ENCODE measurements around the gene ADORA2B.

Gene ADORA2B

DNA sequence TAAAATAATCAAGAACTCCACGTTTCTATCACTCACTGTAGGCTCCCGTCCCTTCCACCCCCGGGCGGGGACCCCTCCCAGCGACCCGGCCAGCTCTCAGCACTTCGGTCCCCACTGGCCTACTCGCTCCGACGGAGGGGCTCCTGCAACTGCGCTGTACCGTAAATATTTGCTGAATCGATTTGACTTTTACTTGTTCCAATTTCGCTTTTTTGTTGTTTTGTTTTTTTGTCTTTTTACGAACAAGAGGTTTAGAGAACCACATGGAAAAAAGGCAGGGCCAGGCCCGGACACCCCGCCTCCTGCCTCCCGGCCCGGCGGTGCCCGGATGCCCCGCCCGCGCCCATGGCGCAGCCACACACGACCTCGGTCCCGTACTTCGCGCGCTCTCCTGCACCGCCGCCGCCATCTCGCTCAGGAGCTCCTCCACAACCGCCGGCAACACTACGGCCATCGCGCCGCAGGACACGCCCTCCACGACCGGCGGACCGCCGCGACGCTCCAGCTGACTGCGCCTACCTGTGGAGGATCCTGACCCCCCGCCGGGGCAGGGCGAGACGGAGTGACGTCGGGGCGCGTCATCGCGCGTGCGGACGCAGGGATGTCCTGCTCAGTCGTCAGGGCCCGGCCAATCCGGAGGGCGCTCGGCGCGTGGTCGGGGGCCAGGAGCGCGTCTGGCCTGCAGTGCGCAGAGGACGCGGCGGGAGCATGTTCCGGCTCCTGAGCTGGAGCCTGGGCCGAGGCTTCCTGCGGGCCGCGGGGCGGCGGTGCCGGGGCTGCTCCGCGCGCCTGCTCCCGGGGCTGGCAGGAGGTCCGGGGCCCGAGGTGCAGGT lies 54.4 kb downstream of the ADORA2B start, which contains the start of the genes TTC19 and ZSWIM7:
Gene TTC19 (plus strand): TSS at position 684 of the 833 bp plus-strand sequence. CDS start 25 bp downstream, at position 709.
Gene ZSWIM7 (minus strand): TSS at position 564 of the 833 bp plus-strand sequence. CDS start 110 bp downstream, at position 454.
- TF ChIP-seq FOXM1 (IDR thresholded peaks at IDR 0.05; ENCODE audit: borderline replicate concordance, low read depth) (peak; percentile 53; the same call in 1 of the 2 replicates), CEBPB (IDR thresholded peaks at IDR 0.05) (no peak), RAD21 (IDR thresholded peaks at IDR 0.05; ENCODE audit: low read depth) (no peak), CREB1 (IDR thresholded peaks at IDR 0.05; ENCODE audit: low read depth) (peak; percentile 98), TAF1 (IDR thresholded peaks at IDR 0.05; ENCODE audit: low read depth) (peak; percentile 93), YY1 (IDR thresholded peaks at IDR 0.05; ENCODE audit: low read depth) (peak; percentile 89), TEAD4 (IDR thresholded peaks at IDR 0.05) (peak; percentile 55), TCF12 (IDR thresholded peaks at IDR 0.05; ENCODE audit: low read depth) (no peak; the same call in 1 of the 2 replicates), EP300 (IDR thresholded peaks at IDR 0.05; ENCODE audit: borderline replicate concordance) (peak; percentile 55; the same call in 1 of the 2 replicates), ZBTB7A (IDR thresholded peaks at IDR 0.05; ENCODE audit: low read depth) (0 out of 2 replicates have a peak, but pooled peaks have one; percentile 46), EGR1 (IDR thresholded peaks at IDR 0.05) (no peak), NFIC (IDR thresholded peaks at IDR 0.05) (no peak)
- TF ChIP-seq, protein P1, sequence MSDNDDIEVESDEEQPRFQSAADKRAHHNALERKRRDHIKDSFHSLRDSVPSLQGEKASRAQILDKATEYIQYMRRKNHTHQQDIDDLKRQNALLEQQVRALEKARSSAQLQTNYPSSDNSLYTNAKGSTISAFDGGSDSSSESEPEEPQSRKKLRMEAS (IDR thresholded peaks at IDR 0.05): peak; percentile 93
- TF ChIP-seq, protein P2, sequence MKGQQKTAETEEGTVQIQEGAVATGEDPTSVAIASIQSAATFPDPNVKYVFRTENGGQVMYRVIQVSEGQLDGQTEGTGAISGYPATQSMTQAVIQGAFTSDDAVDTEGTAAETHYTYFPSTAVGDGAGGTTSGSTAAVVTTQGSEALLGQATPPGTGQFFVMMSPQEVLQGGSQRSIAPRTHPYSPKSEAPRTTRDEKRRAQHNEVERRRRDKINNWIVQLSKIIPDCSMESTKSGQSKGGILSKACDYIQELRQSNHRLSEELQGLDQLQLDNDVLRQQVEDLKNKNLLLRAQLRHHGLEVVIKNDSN (IDR thresholded peaks at IDR 0.05): peak; percentile 54; the same call in 1 of the 2 replicates
- TF ChIP-seq, protein P3, sequence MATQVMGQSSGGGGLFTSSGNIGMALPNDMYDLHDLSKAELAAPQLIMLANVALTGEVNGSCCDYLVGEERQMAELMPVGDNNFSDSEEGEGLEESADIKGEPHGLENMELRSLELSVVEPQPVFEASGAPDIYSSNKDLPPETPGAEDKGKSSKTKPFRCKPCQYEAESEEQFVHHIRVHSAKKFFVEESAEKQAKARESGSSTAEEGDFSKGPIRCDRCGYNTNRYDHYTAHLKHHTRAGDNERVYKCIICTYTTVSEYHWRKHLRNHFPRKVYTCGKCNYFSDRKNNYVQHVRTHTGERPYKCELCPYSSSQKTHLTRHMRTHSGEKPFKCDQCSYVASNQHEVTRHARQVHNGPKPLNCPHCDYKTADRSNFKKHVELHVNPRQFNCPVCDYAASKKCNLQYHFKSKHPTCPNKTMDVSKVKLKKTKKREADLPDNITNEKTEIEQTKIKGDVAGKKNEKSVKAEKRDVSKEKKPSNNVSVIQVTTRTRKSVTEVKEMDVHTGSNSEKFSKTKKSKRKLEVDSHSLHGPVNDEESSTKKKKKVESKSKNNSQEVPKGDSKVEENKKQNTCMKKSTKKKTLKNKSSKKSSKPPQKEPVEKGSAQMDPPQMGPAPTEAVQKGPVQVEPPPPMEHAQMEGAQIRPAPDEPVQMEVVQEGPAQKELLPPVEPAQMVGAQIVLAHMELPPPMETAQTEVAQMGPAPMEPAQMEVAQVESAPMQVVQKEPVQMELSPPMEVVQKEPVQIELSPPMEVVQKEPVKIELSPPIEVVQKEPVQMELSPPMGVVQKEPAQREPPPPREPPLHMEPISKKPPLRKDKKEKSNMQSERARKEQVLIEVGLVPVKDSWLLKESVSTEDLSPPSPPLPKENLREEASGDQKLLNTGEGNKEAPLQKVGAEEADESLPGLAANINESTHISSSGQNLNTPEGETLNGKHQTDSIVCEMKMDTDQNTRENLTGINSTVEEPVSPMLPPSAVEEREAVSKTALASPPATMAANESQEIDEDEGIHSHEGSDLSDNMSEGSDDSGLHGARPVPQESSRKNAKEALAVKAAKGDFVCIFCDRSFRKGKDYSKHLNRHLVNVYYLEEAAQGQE (IDR thresholded peaks at IDR 0.05; ENCODE audit: low read depth): no peak; the same call in 1 of the 2 replicates

DNA sequence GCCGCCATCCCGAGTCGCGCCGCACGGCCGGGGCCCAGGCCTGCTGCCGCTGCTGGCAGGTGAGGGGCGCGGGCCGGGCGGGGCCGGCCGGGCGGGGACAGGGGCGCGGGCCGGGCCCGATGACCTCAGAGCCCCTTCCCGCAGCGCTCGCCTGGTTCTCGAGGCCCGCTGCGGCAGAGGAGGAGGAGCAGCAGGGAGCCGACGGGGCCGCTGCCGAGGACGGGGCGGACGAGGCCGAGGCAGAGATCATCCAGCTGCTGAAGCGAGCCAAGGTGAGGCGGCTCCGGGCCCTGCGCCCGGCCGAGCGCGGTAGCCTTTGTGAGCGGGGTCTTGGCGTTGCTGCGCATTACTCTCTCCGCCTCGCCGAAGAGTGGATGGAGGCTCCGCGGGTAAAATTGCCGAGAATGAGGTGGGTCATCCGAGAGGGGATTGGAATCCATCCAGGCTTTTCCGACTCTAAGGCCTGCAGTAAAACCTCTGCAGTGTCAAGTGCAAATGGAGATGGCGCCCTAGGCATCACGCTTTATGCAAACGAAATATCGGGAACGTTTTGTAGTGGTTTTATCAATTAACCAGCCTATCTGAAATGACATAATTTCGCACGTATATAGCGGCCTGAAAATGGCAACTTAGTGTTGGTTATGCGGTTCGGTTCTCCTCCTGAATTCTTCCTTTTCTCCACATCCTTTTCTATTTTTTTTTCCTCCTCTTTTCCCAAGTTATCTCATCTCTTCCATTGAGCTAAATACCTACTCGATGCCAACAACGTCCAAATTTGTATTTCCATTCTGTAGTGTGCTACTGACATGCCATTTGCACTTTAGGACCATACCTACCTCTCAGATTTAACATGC lies 55.3 kb downstream of the ADORA2B start:
- no peak for TF ChIP-seq EGR1 (IDR thresholded peaks at IDR 0.05)
- TF ChIP-seq TAF1 (IDR thresholded peaks at IDR 0.05; ENCODE audit: low read depth): no peak

DNA sequence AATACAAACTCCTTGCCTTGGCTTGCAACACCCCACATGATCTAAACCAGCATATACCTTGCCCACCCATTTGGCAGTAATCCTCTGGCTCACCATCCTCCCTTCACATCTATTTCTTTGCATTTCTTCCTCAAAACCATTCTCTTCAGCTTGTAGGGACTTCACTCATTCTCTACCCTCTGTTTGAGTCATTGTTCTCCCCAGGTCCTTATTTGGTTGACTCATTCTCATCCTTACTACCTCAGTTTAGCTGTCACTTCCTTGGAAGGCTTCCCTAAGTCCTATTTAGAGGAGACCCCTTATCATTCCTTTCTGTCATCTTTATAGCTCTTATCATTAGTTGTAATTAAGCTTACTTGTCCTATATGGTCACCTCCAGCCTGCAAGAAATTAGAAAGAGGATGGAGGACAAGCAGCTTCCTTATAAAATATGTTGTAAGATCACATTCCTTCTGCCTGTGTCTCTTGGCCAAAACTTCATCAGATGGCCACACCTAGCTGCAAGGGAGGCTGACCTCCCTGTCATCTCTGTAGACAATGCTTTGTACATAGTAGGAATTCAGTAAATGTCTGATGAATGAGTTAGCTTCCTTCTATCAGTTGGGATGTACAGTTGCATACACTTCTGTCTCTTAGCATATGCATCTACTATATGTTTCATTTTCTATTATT lies 56.4 kb downstream of the ADORA2B start:
- TF ChIP-seq EP300 (IDR thresholded peaks at IDR 0.05; ENCODE audit: borderline replicate concordance) (no peak), ZBTB7A (IDR thresholded peaks at IDR 0.05; ENCODE audit: low read depth) (no peak), FOXM1 (IDR thresholded peaks at IDR 0.05; ENCODE audit: borderline replicate concordance, low read depth) (no peak), CEBPB (IDR thresholded peaks at IDR 0.05) (no peak), NFIC (IDR thresholded peaks at IDR 0.05) (no peak), TEAD4 (IDR thresholded peaks at IDR 0.05) (no peak), YY1 (IDR thresholded peaks at IDR 0.05; ENCODE audit: low read depth) (no peak), TCF12 (IDR thresholded peaks at IDR 0.05; ENCODE audit: low read depth) (no peak), EGR1 (IDR thresholded peaks at IDR 0.05) (no peak), CREB1 (IDR thresholded peaks at IDR 0.05; ENCODE audit: low read depth) (no peak), RAD21 (IDR thresholded peaks at IDR 0.05; ENCODE audit: low read depth) (no peak), TAF1 (IDR thresholded peaks at IDR 0.05; ENCODE audit: low read depth) (no peak)
- TF ChIP-seq, protein P1 (IDR thresholded peaks at IDR 0.05): no peak
- TF ChIP-seq, protein P2 (IDR thresholded peaks at IDR 0.05): no peak
- TF ChIP-seq, protein P3 (IDR thresholded peaks at IDR 0.05; ENCODE audit: low read depth): no peak

DNA sequence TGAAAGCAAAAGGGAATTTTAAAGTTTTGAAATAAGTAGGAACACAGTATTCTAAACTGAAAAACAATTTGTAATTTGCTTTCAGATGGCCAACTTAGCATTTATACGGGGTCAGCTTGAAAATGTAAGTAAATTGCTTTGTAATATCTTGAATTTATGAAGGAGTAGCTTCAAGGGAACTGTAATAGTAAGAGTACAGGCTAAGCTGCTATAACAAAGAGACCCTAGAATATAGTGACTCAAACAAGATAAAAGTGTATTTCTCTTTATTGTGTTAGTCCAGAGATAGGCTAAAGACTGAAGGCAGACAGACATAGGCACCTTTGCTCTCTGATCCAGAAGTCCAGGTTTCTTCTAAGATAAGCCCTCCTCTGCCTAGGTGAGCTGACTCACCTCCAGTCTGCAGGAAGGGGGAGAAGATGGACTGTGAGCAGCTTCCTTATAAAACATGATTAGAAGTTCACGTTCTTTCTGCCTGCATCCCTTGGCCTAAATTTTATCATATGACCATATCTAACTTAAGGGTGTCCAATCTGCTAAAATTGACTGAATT lies 57.9 kb downstream of the ADORA2B start:
- TF ChIP-seq, protein P2 (IDR thresholded peaks at IDR 0.05): no peak
- TF ChIP-seq NFIC (IDR thresholded peaks at IDR 0.05): no peak
- no peak for TF ChIP-seq CEBPB (IDR thresholded peaks at IDR 0.05)
- TF ChIP-seq EGR1 (IDR thresholded peaks at IDR 0.05): no peak
- no peak for TF ChIP-seq FOXM1 (IDR thresholded peaks at IDR 0.05; ENCODE audit: borderline replicate concordance, low read depth)
- TF ChIP-seq CREB1 (IDR thresholded peaks at IDR 0.05; ENCODE audit: low read depth): no peak
- TF ChIP-seq, protein P3 (IDR thresholded peaks at IDR 0.05; ENCODE audit: low read depth): no peak
- TF ChIP-seq YY1 (IDR thresholded peaks at IDR 0.05; ENCODE audit: low read depth): no peak
- TF ChIP-seq EP300 (IDR thresholded peaks at IDR 0.05; ENCODE audit: borderline replicate concordance): no peak
- TF ChIP-seq RAD21 (IDR thresholded peaks at IDR 0.05; ENCODE audit: low read depth): no peak
- TF ChIP-seq TAF1 (IDR thresholded peaks at IDR 0.05; ENCODE audit: low read depth): no peak
- no peak for TF ChIP-seq ZBTB7A (IDR thresholded peaks at IDR 0.05; ENCODE audit: low read depth)
- TF ChIP-seq TCF12 (IDR thresholded peaks at IDR 0.05; ENCODE audit: low read depth): no peak

All from Ishikawa (cell line).